Upper lobe of left lung (tissue), 6 donors: ENCODE data around the gene KLHL24. TPM values are rescaled to one million over a fixed set of nuclear protein-coding genes. Genes with fewer than 3 reads are reported as not detected.
A peak's percentile ranks its signal among the peaks of the same experiment; 100 is the strongest.

ENCODE experiments used
- ATAC-seq, 2 donors: fragments of 200-7000 bp; cut with Tn5 transposase; one replicate each; pipeline ENCODE4 v1.9.1; 2022; ENCODE audit warnings: mild to moderate bottlenecking in 2 of 2, moderate library complexity in 2 of 2; ENCODE audit not compliant: low FRiP score in 2 of 2
- DNase-seq, 2 donors: peaks; one replicate each; pipeline ENCODE4 v3.0.0-alpha.2; 2019 to 2020
- H3K27ac ChIP-seq, 4 donors: fragments of 200-600 bp; sonication (generic); one replicate each; pipeline ENCODE4 v1.5.1; 2016 to 2019
- H3K27me3 ChIP-seq, 4 donors: fragments of 200-600 bp; sonication (generic); one replicate each; pipeline ENCODE4 v1.5.1; 2017 to 2019
- H3K36me3 ChIP-seq, 4 donors: fragments of 200-600 bp; sonication (generic); one replicate each; pipeline ENCODE4 v1.5.1; 2016 to 2019
- H3K4me1 ChIP-seq, 4 donors: fragments of 200-600 bp; sonication (generic); one replicate each; pipeline ENCODE4 v1.5.1; 2018 to 2019
- H3K4me3 ChIP-seq, 4 donors: fragments of 200-600 bp; sonication (generic); one replicate each; pipeline ENCODE4 v1.5.1; 2017 to 2019; ENCODE audit warnings: mild to moderate bottlenecking in 2 of 4, moderate library complexity in 1 of 4
- H3K9me3 ChIP-seq, 4 donors: fragments of 200-600 bp; sonication (generic); one replicate each; pipeline ENCODE4 v1.5.1; 2018 to 2019
- CTCF ChIP-seq, 6 experiments: fragments of 450-650 bp in 4 of 6; fragments of 200-600 bp in 2 of 6; sonication (generic) in 2 of 6; IDR thresholded peaks; one replicate each; pipeline ENCODE4 v1.5.1; 2016 to 2019; ENCODE audit warnings: antibody characterized with exemption in 6 of 6
- EP300 ChIP-seq, 4 donors: sonication (generic); formaldehyde crosslinking; IDR thresholded peaks; one replicate each; pipeline ENCODE4 v1.5.1; 2017; ENCODE audit warnings: antibody characterized with exemption in 4 of 4, control low read depth in 2 of 4
- POLR2A ChIP-seq, 4 donors: fragments of 450-650 bp; IDR thresholded peaks; one replicate each; pipeline ENCODE4 v1.5.1; 2016 to 2017; ENCODE audit warnings: antibody characterized with exemption in 4 of 4, mild to moderate bottlenecking in 2 of 4
- POLR2AphosphoS5 ChIP-seq, 2 donors: sonication (generic); formaldehyde crosslinking; IDR thresholded peaks; one replicate each; pipeline ENCODE4 v1.5.1; 2017; ENCODE audit warnings: antibody characterized with exemption in 2 of 2
- WGBS, 2 donors: methylation state at CpG; one replicate each; pipeline ENCODE4 v1.1.5; 2017 to 2018; 5-methylcytosine and 5-hydroxymethylcytosine counted together
- total RNA-seq, 6 donors: library from RNA; depleted of rRNA in 4 of 6; stranded (reverse); fragments of >200 nt in 4 of 6; gene quantifications; one replicate each; pipeline versions ENCODE4 v1.1.0 to v1.2.1, GENCODE V29; 2016 to 2021
- donor health status: DM: no; HTN: no; CAD: no; lungs with moderate emphysema.
- donor health status: DM: no; HTN: yes; CAD: no; lungs with severe emphysema.

Gene KLHL24, protein sequence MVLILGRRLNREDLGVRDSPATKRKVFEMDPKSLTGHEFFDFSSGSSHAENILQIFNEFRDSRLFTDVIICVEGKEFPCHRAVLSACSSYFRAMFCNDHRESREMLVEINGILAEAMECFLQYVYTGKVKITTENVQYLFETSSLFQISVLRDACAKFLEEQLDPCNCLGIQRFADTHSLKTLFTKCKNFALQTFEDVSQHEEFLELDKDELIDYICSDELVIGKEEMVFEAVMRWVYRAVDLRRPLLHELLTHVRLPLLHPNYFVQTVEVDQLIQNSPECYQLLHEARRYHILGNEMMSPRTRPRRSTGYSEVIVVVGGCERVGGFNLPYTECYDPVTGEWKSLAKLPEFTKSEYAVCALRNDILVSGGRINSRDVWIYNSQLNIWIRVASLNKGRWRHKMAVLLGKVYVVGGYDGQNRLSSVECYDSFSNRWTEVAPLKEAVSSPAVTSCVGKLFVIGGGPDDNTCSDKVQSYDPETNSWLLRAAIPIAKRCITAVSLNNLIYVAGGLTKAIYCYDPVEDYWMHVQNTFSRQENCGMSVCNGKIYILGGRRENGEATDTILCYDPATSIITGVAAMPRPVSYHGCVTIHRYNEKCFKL
- 100 to 1,000 TPM in 3 of 6 donors, 10 to 100 TPM in 3; 63.5 to 181 (median 104) TPM for total RNA-seq

GRCh38 chr3:183635431-183636220 lies at the start of gene KLHL24:
TSS of gene KLHL24 (plus strand) at chr3:183635623. CDS start at chr3:183650357, 14,734 bp downstream.
- Histone ChIP-seq H3K36me3 (no peaks in the 10 kb centered on the region), H3K9me3 (no peaks in the 10 kb centered on the region), H3K4me1 (peaks cover 22 to 45% (median 32%) of the 10 kb centered on the region in 4 donors), H3K27me3 (no peaks in the 10 kb centered on the region), H3K27ac (peak within 1 kb of the TSS; percentile 97 to 100 (median 98)), H3K4me3 (peak within 1 kb of the TSS; percentile 75 to 100 (median 92))
- peak; percentile 95 to 96 for DNase-seq
- WGBS, 2 donors, result 0% methylated on average over 24 of the region's 76 CpGs; no CpG with 5 or more reads in 1 of the 2 donors
- peak; percentile 96 to 97 for ATAC-seq
- TF ChIP-seq POLR2A (IDR thresholded peaks at IDR 0.05) (peak; percentile 63 to 100 (median 98)), CTCF (IDR thresholded peaks at IDR 0.05) (peak in 3 of 6 experiments; percentile 7 to 26 (median 18)), POLR2AphosphoS5 (IDR thresholded peaks at IDR 0.05) (peak; percentile 97 to 99), EP300 (IDR thresholded peaks at IDR 0.05) (no peak)

DNA sequence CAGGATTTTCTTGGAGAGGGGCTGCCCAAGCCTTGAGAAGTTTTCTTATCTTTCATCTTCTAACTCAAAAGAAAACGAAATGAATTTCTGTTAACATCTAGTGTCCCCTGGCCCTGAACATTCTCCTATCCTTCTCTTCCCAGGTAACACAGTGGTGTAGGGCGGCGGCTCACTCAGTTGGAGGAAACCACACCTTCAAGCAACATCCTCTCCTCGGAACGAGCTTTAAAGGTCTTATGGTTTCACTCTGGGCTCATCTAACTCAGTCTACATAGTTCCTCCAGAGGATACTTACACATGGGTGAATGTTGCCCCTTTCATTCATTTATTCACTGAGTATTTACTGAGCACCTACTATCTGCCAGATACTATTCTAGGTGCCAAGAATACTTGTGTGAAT lies 48.9 kb upstream of the KLHL24 start:
- H3K27ac ChIP-seq, result peak overlapping the region in 1 of 4 donors; percentile 10
- 42% methylated on average over 5 of the region's 5 CpGs for WGBS, 2 donors
- DNase-seq (no peak), ATAC-seq (no peak)
- no peaks in the 10 kb centered on the region for H3K27me3 ChIP-seq
- H3K4me3 ChIP-seq, result no peak overlapping the region
- no peaks in the 10 kb centered on the region for H3K9me3 ChIP-seq
- no peaks in the 10 kb centered on the region for H3K36me3 ChIP-seq
- TF ChIP-seq POLR2A (IDR thresholded peaks at IDR 0.05), result no peak
- TF ChIP-seq CTCF (IDR thresholded peaks at IDR 0.05), result no peak
- TF ChIP-seq POLR2AphosphoS5 (IDR thresholded peaks at IDR 0.05), result no peak
- no peak for TF ChIP-seq EP300 (IDR thresholded peaks at IDR 0.05)
- H3K4me1 ChIP-seq, result peaks cover 0 to 32% (median 16%) of the 10 kb centered on the region in 4 donors

DNA sequence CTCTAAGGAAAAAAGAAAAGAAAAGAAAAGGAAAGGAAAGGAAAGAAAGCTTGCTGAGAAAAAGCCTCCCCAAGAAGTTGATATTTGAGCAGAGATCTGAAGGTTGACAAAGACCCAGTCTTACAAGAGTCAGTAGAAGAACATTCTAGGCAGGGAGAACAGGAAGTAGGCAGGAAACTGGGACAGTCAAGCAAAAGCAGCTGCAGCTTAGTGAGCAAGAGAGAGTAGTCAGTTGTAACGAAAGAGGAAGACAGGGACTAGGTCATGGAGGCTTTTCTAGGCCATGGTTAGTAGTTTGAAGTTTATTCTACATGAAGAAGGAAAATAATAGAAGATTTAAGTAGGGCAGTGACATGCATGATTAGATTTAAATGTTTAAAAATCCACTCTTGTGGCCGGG lies 48.1 kb upstream of the KLHL24 start:
- peaks cover 0 to 37% (median 20%) of the 10 kb centered on the region in 4 donors for H3K4me1 ChIP-seq
- WGBS, 2 donors, result 61 to 77% methylated on average over 2 of the region's 2 CpGs
- no peak for DNase-seq
- H3K27me3 ChIP-seq, result no peaks in the 10 kb centered on the region
- TF ChIP-seq POLR2A (IDR thresholded peaks at IDR 0.05), result no peak
- no peak for TF ChIP-seq CTCF (IDR thresholded peaks at IDR 0.05)
- TF ChIP-seq POLR2AphosphoS5 (IDR thresholded peaks at IDR 0.05), result no peak
- TF ChIP-seq EP300 (IDR thresholded peaks at IDR 0.05), result no peak
- no peaks in the 10 kb centered on the region for H3K9me3 ChIP-seq
- ATAC-seq, result peak in 1 of 2 donors; percentile 29
- H3K36me3 ChIP-seq, result no peaks in the 10 kb centered on the region
- peak overlapping the region in 1 of 4 donors; percentile 17 for H3K27ac ChIP-seq
- H3K4me3 ChIP-seq, result no peak overlapping the region

DNA sequence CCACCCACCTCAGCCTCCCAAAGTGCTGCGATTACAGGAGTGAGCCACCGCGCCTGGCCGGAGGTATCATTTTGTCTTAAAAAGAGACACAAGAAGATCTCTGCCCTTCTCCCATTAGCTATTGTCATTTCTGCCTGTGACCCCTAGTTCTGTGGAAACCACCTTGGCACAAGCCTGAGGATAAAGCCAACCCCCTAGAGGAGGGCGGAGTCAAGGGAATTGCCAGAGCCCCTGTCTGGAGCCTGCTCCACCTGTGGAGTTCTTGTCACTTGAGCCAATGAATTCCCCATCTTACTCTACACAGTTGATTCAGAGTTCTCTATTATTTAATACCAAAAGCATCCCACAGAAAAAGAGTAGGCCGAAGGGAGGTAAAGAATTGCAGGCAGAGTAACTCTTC lies 45.0 kb upstream of the KLHL24 start:
- WGBS, 2 donors, result 96 to 97% methylated on average over 6 of the region's 6 CpGs
- H3K27ac ChIP-seq, result no peak overlapping the region
- no peaks in the 10 kb centered on the region for H3K9me3 ChIP-seq
- H3K4me1 ChIP-seq, result peaks cover 0 to 19% (median 13%) of the 10 kb centered on the region in 4 donors
- no peak for ATAC-seq
- H3K36me3 ChIP-seq, result no peaks in the 10 kb centered on the region
- DNase-seq, result no peak
- no peaks in the 10 kb centered on the region for H3K27me3 ChIP-seq
- TF ChIP-seq CTCF (IDR thresholded peaks at IDR 0.05) (no peak), EP300 (IDR thresholded peaks at IDR 0.05) (no peak), POLR2AphosphoS5 (IDR thresholded peaks at IDR 0.05) (no peak), POLR2A (IDR thresholded peaks at IDR 0.05) (no peak)
- H3K4me3 ChIP-seq, result no peak overlapping the region
